Ishikawa (cell line): ENCODE measurements around the gene GIT1.

ENCODE experiments used
- EP300 ChIP-seq: IDR thresholded peaks from 2 replicates; pipeline ENCODE4 v1.6.1; 2012; ENCODE audit warnings: borderline replicate concordance
- FOXM1 ChIP-seq: IDR thresholded peaks from 2 replicates; pipeline ENCODE4 v1.6.1; 2012; ENCODE audit warnings: low read depth, borderline replicate concordance
- RAD21 ChIP-seq: IDR thresholded peaks from 2 replicates; pipeline ENCODE4 v1.6.1; 2012; ENCODE audit warnings: low read depth
- TF ChIP-seq, protein P1 (sequence below): IDR thresholded peaks from 2 replicates; pipeline ENCODE4 v1.6.1; 2012

DNA sequence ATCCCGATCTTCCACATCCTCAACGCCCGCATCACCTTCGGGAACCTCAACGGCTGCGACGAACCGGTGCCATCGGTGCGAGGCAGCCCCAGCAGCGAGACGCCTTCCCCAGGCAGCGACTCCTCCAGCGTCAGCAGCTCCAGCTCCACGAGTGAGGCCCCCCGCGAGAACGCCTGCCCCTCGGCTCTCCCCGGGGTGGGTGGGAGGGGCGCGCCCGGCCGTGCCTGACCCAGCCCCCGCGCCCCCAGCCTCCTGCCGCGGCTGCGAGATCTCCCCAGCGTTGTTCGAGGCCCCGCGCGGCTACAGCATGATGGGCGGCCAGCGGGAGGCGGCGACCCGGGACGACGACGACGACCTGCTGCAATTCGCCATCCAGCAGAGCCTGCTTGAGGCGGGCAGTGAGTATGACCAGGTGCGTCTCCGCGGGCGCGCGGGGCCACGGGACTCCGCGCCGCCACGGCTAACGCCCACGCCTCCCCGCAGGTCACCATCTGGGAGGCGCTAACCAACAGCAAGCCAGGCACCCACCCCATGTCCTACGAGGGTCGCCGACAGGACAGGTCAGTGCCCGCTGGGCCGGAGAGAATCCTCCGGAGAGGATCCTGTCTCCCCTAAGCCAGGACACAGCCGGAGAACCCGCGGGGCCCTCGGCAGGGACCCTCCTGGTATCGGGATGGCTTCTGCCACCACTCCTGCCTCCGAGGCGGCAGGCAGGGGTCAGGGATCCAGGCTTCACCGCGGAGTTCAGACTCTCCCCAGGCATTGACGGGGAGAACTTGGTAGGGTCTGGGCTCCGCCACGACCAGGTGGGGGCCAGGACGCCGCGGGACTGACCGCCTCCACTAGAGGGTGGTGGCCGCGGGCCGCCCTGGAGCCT is 23.2 kb upstream of the GIT1 start:
- TF ChIP-seq EP300, result no peak
- TF ChIP-seq, protein P1, sequence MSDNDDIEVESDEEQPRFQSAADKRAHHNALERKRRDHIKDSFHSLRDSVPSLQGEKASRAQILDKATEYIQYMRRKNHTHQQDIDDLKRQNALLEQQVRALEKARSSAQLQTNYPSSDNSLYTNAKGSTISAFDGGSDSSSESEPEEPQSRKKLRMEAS, result no peak
- TF ChIP-seq FOXM1, result no peak
- no peak for TF ChIP-seq RAD21
